Activated CD4-positive, alpha-beta memory T cell treated with anti-CD3 and anti-CD28 coated beads for 36 hours (primary cell): ENCODE data around the gene TTN. TPM values are rescaled to one million over a fixed set of nuclear protein-coding genes. Genes with fewer than 3 reads are reported as not detected.

Experiments used
- CTCF ChIA-PET: fragments of 350-600 bp; sonication (Branson Sonifier 250); formaldehyde crosslinking; loops from one replicate; lab custom pipeline; 2021; ENCODE audit warnings: antibody characterized with exemption, inconsistent platforms; lab: Charles Lee
- POLR2A ChIA-PET: fragments of 350-600 bp; sonication (Branson Sonifier 250); formaldehyde crosslinking; loops from one replicate; lab custom pipeline; 2021; ENCODE audit warnings: antibody characterized with exemption; lab: Charles Lee
- DNase-seq: peaks from one replicate; pipeline ENCODE4 v3.0.0-alpha.2; 2020
- H3K27ac Mint-ChIP-seq: one replicate; pipeline ENCODE4 v1.8.0; 2021; ENCODE audit warnings: mixed read lengths
- H3K27me3 Mint-ChIP-seq: one replicate; pipeline ENCODE4 v1.8.0; 2021; ENCODE audit warnings: mixed read lengths
- H3K36me3 Mint-ChIP-seq: one replicate; pipeline ENCODE4 v1.8.0; 2021; ENCODE audit warnings: mixed read lengths
- H3K4me1 Mint-ChIP-seq: one replicate; pipeline ENCODE4 v1.8.0; 2021; ENCODE audit warnings: low read depth, mixed read lengths
- H3K4me3 Mint-ChIP-seq: one replicate; pipeline ENCODE4 v1.8.0; 2021; ENCODE audit warnings: mild to moderate bottlenecking, mixed read lengths
- H3K9me3 Mint-ChIP-seq: one replicate; pipeline ENCODE4 v1.8.0; 2021; ENCODE audit warnings: mixed read lengths
- intact Hi-C: fragments of 100-400 bp; cut with micrococcal nuclease; formaldehyde crosslinking; loops from one replicate; pipeline ENCODE4 v1.15.1; 2023
- total RNA-seq, 2 experiments: library from RNA; stranded (reverse); gene quantifications; one replicate each; pipeline ENCODE4 v1.2.3, GENCODE V29; 2021

Gene TTN
- total RNA-seq, 2 experiments from 2014 or later: 0.73 to 1.2 TPM

GRCh38 chr2:178829981-178830380 is 22.8 kb upstream of the TTN start:
- Mint-ChIP-seq H3K36me3 (no peaks in the 10 kb centered on the region), H3K4me1 (peaks cover 4% of the 10 kb centered on the region), H3K9me3 (no peaks in the 10 kb centered on the region), H3K27ac (no peak overlapping the region), H3K4me3 (no peak overlapping the region), H3K27me3 (no peaks in the 10 kb centered on the region)
- ChIA-PET CTCF (no interaction called here), POLR2A (no interaction called here)
- DNase-seq: no peak
- intact Hi-C loops: no loop called here

- Mint-ChIP-seq H3K9me3 (no peaks in the 10 kb centered on the region), H3K4me1 (peaks cover 4% of the 10 kb centered on the region), H3K27me3 (no peaks in the 10 kb centered on the region), H3K27ac (no peak overlapping the region), H3K36me3 (no peaks in the 10 kb centered on the region), H3K4me3 (no peak overlapping the region)
- ChIA-PET CTCF (no interaction called here), POLR2A (no interaction called here)
- no peak for DNase-seq
- intact Hi-C loops: no loop called here
Measured at GRCh38 chr2:178829299-178829960, 22.2 kb upstream of the TTN start.

GRCh38 chr2:178828486-178828881 is 21.3 kb upstream of the TTN start:
- POLR2A ChIA-PET: no interaction called here
- no peaks in the 10 kb centered on the region for H3K9me3 Mint-ChIP-seq
- no peaks in the 10 kb centered on the region for H3K36me3 Mint-ChIP-seq

DNA sequence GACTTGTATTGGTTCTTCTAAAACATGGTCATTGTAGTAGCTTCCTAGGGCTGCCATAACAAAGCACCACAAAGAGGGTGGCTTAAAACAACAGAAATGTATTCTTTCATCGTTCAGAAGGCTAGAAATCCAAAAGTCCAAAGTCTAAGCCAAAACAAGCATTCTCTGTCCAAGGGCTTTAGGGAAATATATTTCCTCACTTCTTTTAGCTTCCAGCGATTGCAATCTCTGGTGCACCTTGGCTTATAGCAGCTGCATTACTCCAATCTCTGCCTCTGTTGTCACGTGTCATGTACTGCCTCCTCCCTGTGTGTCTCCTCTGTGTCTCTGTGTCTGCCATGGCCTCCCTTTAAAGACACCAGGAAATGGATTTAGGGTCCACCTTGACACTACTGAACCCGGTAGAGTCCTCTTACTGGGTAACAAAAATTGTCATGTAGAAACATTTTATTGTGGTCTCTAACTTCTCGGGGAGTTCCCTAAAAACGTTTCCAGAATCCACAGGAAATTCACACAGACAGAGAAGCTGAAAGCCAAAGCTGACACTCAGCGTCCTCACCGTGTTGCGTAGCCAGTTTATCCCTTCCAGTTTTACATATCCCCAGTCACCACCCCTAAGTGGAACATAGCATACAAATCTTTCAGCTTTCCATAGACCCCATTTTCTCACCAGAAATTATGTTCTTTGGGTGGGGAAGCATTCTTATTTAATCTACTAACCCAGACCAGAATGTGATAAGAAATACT is 20.7 kb upstream of the TTN start:
- Mint-ChIP-seq H3K9me3 (no peaks in the 10 kb centered on the region), H3K36me3 (no peaks in the 10 kb centered on the region), H3K27ac (no peak overlapping the region), H3K27me3 (no peaks in the 10 kb centered on the region), H3K4me3 (no peak overlapping the region), H3K4me1 (peaks cover 4% of the 10 kb centered on the region)
- no peak for DNase-seq
- intact Hi-C loops: no loop called here
- CTCF ChIA-PET: interaction anchor here (0.6 kb wide), 1 partner anchor 354 kb away, joined by 5 read pairs; no protein-coding TSS in a partner anchor
- POLR2A ChIA-PET: no interaction called here

More at GRCh38 chr2:178828486-178828881, 21.3 kb upstream of the TTN start:
- CTCF ChIA-PET: no interaction called here
- DNase-seq: no peak
- H3K4me1 Mint-ChIP-seq: peaks cover 4% of the 10 kb centered on the region
- no peak overlapping the region for H3K4me3 Mint-ChIP-seq
- no peak overlapping the region for H3K27ac Mint-ChIP-seq
- intact Hi-C loops: no loop called here
- no peaks in the 10 kb centered on the region for H3K27me3 Mint-ChIP-seq

GRCh38 chr2:178827111-178827510 is 19.9 kb upstream of the TTN start:
- DNase-seq: no peak
- ChIA-PET POLR2A (no interaction called here), CTCF (no interaction called here)
- Mint-ChIP-seq H3K4me3 (no peak overlapping the region), H3K36me3 (no peaks in the 10 kb centered on the region), H3K4me1 (peaks cover 4% of the 10 kb centered on the region), H3K27ac (no peak overlapping the region), H3K27me3 (no peaks in the 10 kb centered on the region), H3K9me3 (no peaks in the 10 kb centered on the region)
- intact Hi-C loops: no loop called here

- Mint-ChIP-seq H3K9me3 (no peaks in the 10 kb centered on the region), H3K27ac (no peak overlapping the region), H3K36me3 (no peaks in the 10 kb centered on the region), H3K27me3 (no peaks in the 10 kb centered on the region), H3K4me3 (no peak overlapping the region), H3K4me1 (peaks cover 4% of the 10 kb centered on the region)
- intact Hi-C loops: no loop called here
- ChIA-PET POLR2A (no interaction called here), CTCF (interaction anchor here (1.1 kb wide), 1 partner anchor 21 kb away, joined by 3 read pairs; no protein-coding TSS in a partner anchor)
- DNase-seq: no peak
Measured at GRCh38 chr2:178825183-178825582, 18.0 kb upstream of the TTN start.

- no peak for DNase-seq
- Mint-ChIP-seq H3K27me3 (no peaks in the 10 kb centered on the region), H3K27ac (no peak overlapping the region), H3K4me3 (no peak overlapping the region), H3K36me3 (no peaks in the 10 kb centered on the region), H3K4me1 (peaks cover 6% of the 10 kb centered on the region), H3K9me3 (no peaks in the 10 kb centered on the region)
- ChIA-PET POLR2A (no interaction called here), CTCF (no interaction called here)
- intact Hi-C loops: no loop called here
Measured at GRCh38 chr2:178824181-178824580, 17.0 kb upstream of the TTN start.

DNA sequence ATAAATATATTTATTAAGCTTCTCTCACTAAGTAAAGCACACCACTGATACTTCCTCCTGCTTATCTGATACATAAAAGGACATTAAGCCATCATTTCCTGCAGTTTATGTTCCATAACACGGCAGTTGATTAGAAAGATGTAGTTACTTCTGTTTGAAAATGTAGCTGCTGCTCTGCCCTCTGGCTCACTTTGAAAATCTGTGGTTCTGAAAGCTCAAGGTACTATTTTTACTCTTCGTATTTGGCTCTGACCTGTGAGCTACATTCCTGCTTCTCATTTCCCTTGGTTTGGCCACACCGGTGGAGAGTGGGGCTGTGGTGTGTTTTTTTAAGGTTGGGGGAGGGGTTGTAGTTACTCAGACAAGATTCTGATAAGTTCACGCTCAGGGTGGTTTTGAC is 12.8 kb upstream of the TTN start:
- ChIA-PET POLR2A (no interaction called here), CTCF (interaction anchor here (0.9 to 1.3 kb wide), 2 partner anchors 71 to 119 kb away, joined by 3 read pairs; no protein-coding TSS in a partner anchor)
- H3K4me1 Mint-ChIP-seq: peaks cover 3% of the 10 kb centered on the region
- H3K4me3 Mint-ChIP-seq: no peak overlapping the region
- H3K27ac Mint-ChIP-seq: no peak overlapping the region
- no peaks in the 10 kb centered on the region for H3K36me3 Mint-ChIP-seq
- no peaks in the 10 kb centered on the region for H3K9me3 Mint-ChIP-seq
- intact Hi-C loops: no loop called here
- no peak for DNase-seq
- H3K27me3 Mint-ChIP-seq: no peaks in the 10 kb centered on the region

- intact Hi-C loops: no loop called here
- no peak overlapping the region for H3K27ac Mint-ChIP-seq
- POLR2A ChIA-PET: no interaction called here
- H3K36me3 Mint-ChIP-seq: no peaks in the 10 kb centered on the region
- H3K4me1 Mint-ChIP-seq: peaks cover 3% of the 10 kb centered on the region
- CTCF ChIA-PET: interaction anchor here (0.9 to 1.3 kb wide), 2 partner anchors 71 to 119 kb away, joined by 3 read pairs; no protein-coding TSS in a partner anchor
- no peak for DNase-seq
- no peaks in the 10 kb centered on the region for H3K27me3 Mint-ChIP-seq
- no peaks in the 10 kb centered on the region for H3K9me3 Mint-ChIP-seq
- H3K4me3 Mint-ChIP-seq: no peak overlapping the region
Measured at GRCh38 chr2:178819147-178819875, 12.1 kb upstream of the TTN start.

DNA sequence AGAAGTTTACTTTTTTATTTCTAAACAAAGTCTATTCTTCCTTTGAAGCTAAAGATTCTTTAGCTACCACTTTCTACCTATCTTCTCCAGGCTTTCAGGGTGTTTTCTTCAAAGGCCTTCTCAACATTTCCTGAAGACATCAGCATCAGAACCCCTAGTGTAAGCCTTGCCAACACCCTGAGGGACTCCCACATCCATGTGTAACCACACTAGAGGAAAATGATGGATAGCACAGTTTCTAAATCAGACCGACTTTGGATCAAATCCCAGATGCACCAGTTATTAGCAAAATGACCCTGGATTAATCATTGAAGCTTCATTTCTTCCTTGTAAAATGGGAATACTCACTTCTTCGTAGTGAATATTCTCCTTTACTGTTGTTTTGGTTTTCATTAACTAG is 4.7 kb upstream of the TTN start:
- H3K4me3 Mint-ChIP-seq: no peak overlapping the region
- peaks cover 1% of the 10 kb centered on the region for H3K36me3 Mint-ChIP-seq
- no peaks in the 10 kb centered on the region for H3K9me3 Mint-ChIP-seq
- DNase-seq: no peak
- ChIA-PET CTCF (no interaction called here), POLR2A (no interaction called here)
- no peaks in the 10 kb centered on the region for H3K4me1 Mint-ChIP-seq
- H3K27ac Mint-ChIP-seq: no peak overlapping the region
- intact Hi-C loops: no loop called here
- H3K27me3 Mint-ChIP-seq: no peaks in the 10 kb centered on the region

- POLR2A ChIA-PET: no interaction called here
- Mint-ChIP-seq H3K4me1 (no peaks in the 10 kb centered on the region), H3K9me3 (no peaks in the 10 kb centered on the region), H3K4me3 (no peak overlapping the region), H3K27ac (no peak overlapping the region), H3K36me3 (peaks cover 1% of the 10 kb centered on the region), H3K27me3 (no peaks in the 10 kb centered on the region)
- intact Hi-C loops: no loop called here
- DNase-seq: no peak
- CTCF ChIA-PET: no interaction called here
Measured at GRCh38 chr2:178811045-178811444, 3.8 kb upstream of the TTN start.

- no peak overlapping the region for H3K4me3 Mint-ChIP-seq
- no peaks in the 10 kb centered on the region for H3K9me3 Mint-ChIP-seq
- no peaks in the 10 kb centered on the region for H3K27me3 Mint-ChIP-seq
- no peak for DNase-seq
- H3K27ac Mint-ChIP-seq: no peak overlapping the region
- POLR2A ChIA-PET: no interaction called here
- CTCF ChIA-PET: no interaction called here
- H3K4me1 Mint-ChIP-seq: no peaks in the 10 kb centered on the region
- peaks cover 1% of the 10 kb centered on the region for H3K36me3 Mint-ChIP-seq
- intact Hi-C loops: no loop called here
Measured at GRCh38 chr2:178810422-178810821, 3.2 kb upstream of the TTN start.
